ENCODE data around the gene BMAL1.

DNA sequence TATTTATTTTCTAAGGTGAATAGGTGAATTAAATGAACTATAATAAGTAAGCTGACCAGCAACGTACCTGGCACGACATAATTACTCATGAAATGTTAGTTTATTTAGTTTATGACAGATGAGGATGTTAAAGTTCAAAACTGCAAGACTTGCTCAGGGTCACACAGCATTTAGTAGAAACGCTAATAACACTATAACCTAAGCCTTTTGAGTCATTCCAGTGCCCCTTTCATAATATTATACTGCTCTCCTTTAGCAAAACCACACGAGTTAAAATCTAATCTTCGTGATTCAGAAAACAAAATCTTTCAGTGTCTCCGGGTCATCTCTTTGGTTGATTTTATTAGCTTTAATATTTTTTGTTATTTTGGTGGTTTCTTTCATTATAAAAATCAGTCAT is 145.8 kb downstream of the BMAL1 start:
- TF ChIP-seq TCF7 (CRISPR knock-in tag; IDR thresholded peaks at IDR 0.05; ENCODE audit: low read depth) (no peak), ZNF671 (CRISPR knock-in tag; IDR thresholded peaks at IDR 0.05) (no peak), NR3C1 (CRISPR knock-in tag; conservative IDR thresholded peaks at IDR 0.05; ENCODE audit: low read depth) (no peak)
- TF ChIP-seq, protein P1, sequence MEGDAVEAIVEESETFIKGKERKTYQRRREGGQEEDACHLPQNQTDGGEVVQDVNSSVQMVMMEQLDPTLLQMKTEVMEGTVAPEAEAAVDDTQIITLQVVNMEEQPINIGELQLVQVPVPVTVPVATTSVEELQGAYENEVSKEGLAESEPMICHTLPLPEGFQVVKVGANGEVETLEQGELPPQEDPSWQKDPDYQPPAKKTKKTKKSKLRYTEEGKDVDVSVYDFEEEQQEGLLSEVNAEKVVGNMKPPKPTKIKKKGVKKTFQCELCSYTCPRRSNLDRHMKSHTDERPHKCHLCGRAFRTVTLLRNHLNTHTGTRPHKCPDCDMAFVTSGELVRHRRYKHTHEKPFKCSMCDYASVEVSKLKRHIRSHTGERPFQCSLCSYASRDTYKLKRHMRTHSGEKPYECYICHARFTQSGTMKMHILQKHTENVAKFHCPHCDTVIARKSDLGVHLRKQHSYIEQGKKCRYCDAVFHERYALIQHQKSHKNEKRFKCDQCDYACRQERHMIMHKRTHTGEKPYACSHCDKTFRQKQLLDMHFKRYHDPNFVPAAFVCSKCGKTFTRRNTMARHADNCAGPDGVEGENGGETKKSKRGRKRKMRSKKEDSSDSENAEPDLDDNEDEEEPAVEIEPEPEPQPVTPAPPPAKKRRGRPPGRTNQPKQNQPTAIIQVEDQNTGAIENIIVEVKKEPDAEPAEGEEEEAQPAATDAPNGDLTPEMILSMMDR (IDR thresholded peaks at IDR 0.05) = no peak
- TF ChIP-seq, protein P2, sequence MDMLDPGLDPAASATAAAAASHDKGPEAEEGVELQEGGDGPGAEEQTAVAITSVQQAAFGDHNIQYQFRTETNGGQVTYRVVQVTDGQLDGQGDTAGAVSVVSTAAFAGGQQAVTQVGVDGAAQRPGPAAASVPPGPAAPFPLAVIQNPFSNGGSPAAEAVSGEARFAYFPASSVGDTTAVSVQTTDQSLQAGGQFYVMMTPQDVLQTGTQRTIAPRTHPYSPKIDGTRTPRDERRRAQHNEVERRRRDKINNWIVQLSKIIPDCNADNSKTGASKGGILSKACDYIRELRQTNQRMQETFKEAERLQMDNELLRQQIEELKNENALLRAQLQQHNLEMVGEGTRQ (CRISPR knock-in tag; IDR thresholded peaks at IDR 0.05) = no peak

Data from WTC11 (cell line).